SK-N-SH (cell line): ENCODE results near the gene KLHDC7A. TPM values are rescaled to one million over a fixed set of nuclear protein-coding genes. Genes with fewer than 3 reads are reported as not detected.

Experiments used
- CTCF ChIA-PET: fragments of 300-600, 350-600 bp; formaldehyde crosslinking; extraction: SDS; loops from one replicate; lab custom pipeline; 2021; lab: Yijun Ruan, JAX
- POLR2A ChIA-PET: fragments of 350-600 bp; sonication (Branson Sonifier 250); formaldehyde crosslinking; extraction: SDS; loops from one replicate; lab custom pipeline; 2020; ENCODE audit warnings: antibody characterized with exemption, inconsistent platforms; lab: Yijun Ruan, JAX
- DNase-seq: peaks from one replicate; pipeline ENCODE4 v3.0.0; 2012
- H2AFZ ChIP-seq: fragments of 200-600 bp; sonication (generic); 2 replicates; pipeline ENCODE4 v1.8.1; 2016; ENCODE audit warnings: antibody characterized with exemption, mild to moderate bottlenecking, low read depth
- H3F3A ChIP-seq: fragments of 200-600 bp; sonication (generic); replicated peaks from 2 replicates; pipeline ENCODE3; 2016; ENCODE audit warnings: antibody characterized with exemption, mild to moderate bottlenecking; ENCODE audit not compliant: insufficient read depth
- H3K27ac ChIP-seq, 2 experiments: fragments of 200-500 bp in 1 of 2; fragments of 200-600 bp in 1 of 2; sonication (Bioruptor generic) in 1 of 2; sonication (generic), shearing (Covaris generic) in 1 of 2; 2 replicates each; pipeline versions ENCODE4 v1.5.1 to v1.6.1; 2014 to 2016; ENCODE audit warnings: low read depth in 2 of 2, inconsistent platforms in 1 of 2, low read length in 1 of 2, mild to moderate bottlenecking in 1 of 2, mixed read lengths in 1 of 2
- H3K27me3 ChIP-seq: fragments of 200-600 bp; sonication (generic), shearing (Covaris generic); 2 replicates; pipeline ENCODE4 v1.6.1; 2016; ENCODE audit warnings: mixed run types; ENCODE audit not compliant: insufficient read depth
- H3K36me3 ChIP-seq, 2 experiments: fragments of 200-500 bp in 1 of 2; fragments of 200-600 bp in 1 of 2; sonication (Bioruptor generic) in 1 of 2; sonication (generic) in 1 of 2; replicated peaks in 1 of 2; 2 replicates each; pipeline versions ENCODE3 to v1.5.1; 2014 to 2016; ENCODE audit warnings: low read length in 1 of 2, mild to moderate bottlenecking in 1 of 2; ENCODE audit not compliant: insufficient read depth in 2 of 2, control insufficient read depth in 1 of 2
- H3K4me1 ChIP-seq, 2 experiments: fragments of 200-500 bp in 1 of 2; fragments of 200-600 bp in 1 of 2; sonication (Bioruptor generic) in 1 of 2; sonication (generic), shearing (Covaris generic) in 1 of 2; 2 replicates each; pipeline versions ENCODE4 v1.5.1 to v1.6.1; 2014 to 2016; ENCODE audit warnings: low read depth in 1 of 2, low read length in 1 of 2, mixed run types in 1 of 2; ENCODE audit not compliant: insufficient read depth in 2 of 2, control insufficient read depth in 1 of 2
- H3K4me2 ChIP-seq: fragments of 200-600 bp; sonication (generic), shearing (Covaris generic); 2 replicates; pipeline ENCODE4 v1.6.1; 2017; ENCODE audit warnings: mixed run types
- H3K4me3 ChIP-seq, 2 experiments: fragments of 200-500 bp in 1 of 2; fragments of 200-600 bp in 1 of 2; sonication (Bioruptor generic) in 1 of 2; sonication (generic), shearing (Covaris generic) in 1 of 2; 2 replicates each; pipeline versions ENCODE4 v1.5.1 to v1.8.1; 2014 to 2016; ENCODE audit warnings: low read depth in 2 of 2, inconsistent platforms in 1 of 2, low read length in 1 of 2, mild to moderate bottlenecking in 1 of 2, mixed read lengths in 1 of 2, moderate library complexity in 1 of 2
- H3K79me2 ChIP-seq: fragments of 200-600 bp; sonication (generic); 2 replicates; pipeline ENCODE4 v1.8.1; 2017; ENCODE audit warnings: mild to moderate bottlenecking; ENCODE audit not compliant: insufficient read depth
- H3K9ac ChIP-seq: fragments of 200-600 bp; sonication (generic); 2 replicates; pipeline ENCODE4 v1.6.1; 2017; ENCODE audit warnings: mixed run types
- H3K9me2 ChIP-seq: fragments of 200-600 bp; sonication (generic); 2 replicates; pipeline ENCODE4 v1.6.1; 2017; ENCODE audit warnings: mixed run types
- H3K9me3 ChIP-seq: fragments of 200-600 bp; sonication (generic); 2 replicates; pipeline ENCODE4 v1.6.1; 2017; ENCODE audit warnings: mixed run types, mild to moderate bottlenecking, moderate library complexity
- H4K20me1 ChIP-seq: fragments of 200-600 bp; sonication (generic); 2 replicates; pipeline ENCODE4 v1.6.1; 2017; ENCODE audit warnings: mild to moderate bottlenecking, mixed run types; ENCODE audit not compliant: insufficient read depth
- EZH2phosphoT487 ChIP-seq: fragments of 200-600 bp; sonication (generic); IDR thresholded peaks from 2 replicates; pipeline ENCODE4 v1.6.1; 2017; ENCODE audit warnings: low read depth, mixed run types, mild to moderate bottlenecking, antibody characterized with exemption, moderate library complexity, borderline replicate concordance
- FOSL2 ChIP-seq: IDR thresholded peaks from 2 replicates; pipeline ENCODE4 v1.4.0; 2012; ENCODE audit warnings: low read depth, mild to moderate bottlenecking, moderate library complexity, borderline replicate concordance
- FOXJ3 ChIP-seq: sonication (generic); formaldehyde crosslinking; IDR thresholded peaks from 2 replicates; pipeline ENCODE4 v1.5.1; 2020; ENCODE audit warnings: mild to moderate bottlenecking, missing genetic modification reagents
- MEF2A ChIP-seq: IDR thresholded peaks from 2 replicates; pipeline ENCODE4 v1.4.0; 2012; ENCODE audit warnings: low read depth, borderline replicate concordance
- NFIC ChIP-seq: IDR thresholded peaks from 2 replicates; pipeline ENCODE4 v1.4.0; 2012; ENCODE audit warnings: borderline replicate concordance
- POLR2AphosphoS5 ChIP-seq: IDR thresholded peaks from 2 replicates; pipeline ENCODE4 v1.6.1; 2012; ENCODE audit warnings: low read depth, low read length
- TCF12 ChIP-seq: IDR thresholded peaks from 2 replicates; pipeline ENCODE4 v1.4.0; 2012
- YY1 ChIP-seq: IDR thresholded peaks from 2 replicates; pipeline ENCODE4 v1.4.0; 2012; ENCODE audit warnings: low read depth, mild to moderate bottlenecking
- WGBS: methylation state at CpG from one replicate; pipeline ENCODE4 v1.1.6; 2017; ENCODE audit warnings: low lambda C conversion rate; 5-methylcytosine and 5-hydroxymethylcytosine counted together
- polyA plus RNA-seq, 3 experiments: library from polyadenylated mRNA; depleted of rRNA; stranded (reverse); fragments of >200 nt; gene quantifications; 2 replicates each; pipeline ENCODE4 v1.2.3, GENCODE V29; 2012
- TF ChIP-seq, protein P1 (sequence below): fragments of 150-350 bp; IDR thresholded peaks from 2 replicates; pipeline ENCODE4 v1.6.1; 2017; ENCODE audit warnings: antibody characterized with exemption, low read length, low read depth, borderline replicate concordance
- TF ChIP-seq, protein P2 (sequence below): IDR thresholded peaks from 2 replicates; pipeline ENCODE4; 2012

KLHDC7A gene
- not detected in 2 replicates for polyA plus RNA-seq (2012; rRNA removed)
- polyA plus RNA-seq (2012; cell fraction: cytosol; rRNA removed), result not detected in 2 replicates
- polyA plus RNA-seq (2012; cell fraction: nucleus; rRNA removed), result not detected in 2 replicates

DNA sequence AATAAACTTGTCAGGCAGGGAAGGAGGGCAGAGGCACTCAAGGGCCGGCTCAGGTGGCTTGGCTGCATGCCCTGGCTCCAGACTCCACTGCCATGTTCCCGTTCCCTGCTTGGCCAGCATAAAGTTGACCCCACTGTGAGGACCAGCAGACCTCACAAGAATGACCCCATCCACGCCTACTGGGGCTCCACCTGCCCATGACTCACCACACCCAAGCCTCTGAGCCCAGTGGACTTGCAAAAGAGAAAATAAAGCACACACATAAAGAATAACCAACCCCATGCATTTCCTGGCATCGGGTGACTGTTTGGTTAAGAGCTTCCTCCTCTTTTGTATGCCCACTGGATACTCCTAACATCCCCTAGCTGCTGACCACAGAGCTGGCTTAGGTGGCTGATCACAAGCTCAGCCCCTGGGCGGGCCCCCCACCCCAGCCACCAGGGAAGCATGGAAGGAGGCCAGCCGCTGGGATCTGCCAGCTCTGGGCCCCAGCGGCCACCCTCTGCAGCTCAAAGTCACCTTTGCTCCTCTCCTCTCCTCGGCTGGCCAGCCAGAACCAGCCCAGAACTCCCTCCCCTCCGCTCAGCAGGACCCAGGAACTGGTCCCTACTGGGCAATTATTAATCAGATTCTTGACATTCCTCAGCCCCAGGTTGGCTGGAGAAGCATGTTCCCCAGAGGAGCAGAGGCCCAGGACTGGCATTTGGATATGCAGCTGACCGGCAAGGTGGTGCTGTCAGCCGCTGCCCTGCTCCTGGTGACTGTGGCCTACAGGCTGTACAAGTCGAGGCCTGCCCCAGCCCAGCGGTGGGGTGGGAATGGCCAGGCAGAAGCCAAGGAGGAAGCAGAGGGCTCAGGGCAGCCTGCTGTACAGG lies at the start of gene KLHDC7A:
Gene KLHDC7A (plus strand): TSS at position 616 of the 875 bp plus-strand sequence. CDS start 52 bp downstream, at position 668.
- Histone ChIP-seq H4K20me1 (no peaks in the 10 kb centered on the region), H3K9me2 (no peaks in the 10 kb centered on the region), H2AFZ (no peak within 1 kb of the TSS), H3K27ac (no peak within 1 kb of the TSS), H3K4me3 (no peak within 1 kb of the TSS), H3K4me1 (peaks cover 0 to 4% of the 10 kb centered on the region in 2 experiments; a peak in 1 of 4 replicates), H3K4me2 (no peak within 1 kb of the TSS), H3F3A (no peaks in the 10 kb centered on the region), H3K9me3 (no peaks in the 10 kb centered on the region), H3K36me3 (no peaks in the 10 kb centered on the region), H3K9ac (no peak within 1 kb of the TSS), H3K79me2 (no peaks in the 10 kb centered on the region), H3K27me3 (no peaks in the 10 kb centered on the region)
- CTCF ChIA-PET, result no interaction called here
- WGBS, result 18% methylated on average over 8 of the region's 13 CpGs
- no peak for TF ChIP-seq EZH2phosphoT487
- TF ChIP-seq NFIC, result no peak
- TF ChIP-seq MEF2A, result no peak
- TF ChIP-seq, protein P1, sequence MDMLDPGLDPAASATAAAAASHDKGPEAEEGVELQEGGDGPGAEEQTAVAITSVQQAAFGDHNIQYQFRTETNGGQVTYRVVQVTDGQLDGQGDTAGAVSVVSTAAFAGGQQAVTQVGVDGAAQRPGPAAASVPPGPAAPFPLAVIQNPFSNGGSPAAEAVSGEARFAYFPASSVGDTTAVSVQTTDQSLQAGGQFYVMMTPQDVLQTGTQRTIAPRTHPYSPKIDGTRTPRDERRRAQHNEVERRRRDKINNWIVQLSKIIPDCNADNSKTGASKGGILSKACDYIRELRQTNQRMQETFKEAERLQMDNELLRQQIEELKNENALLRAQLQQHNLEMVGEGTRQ, result no peak
- POLR2A ChIA-PET, result no interaction called here
- no peak for DNase-seq

DNA sequence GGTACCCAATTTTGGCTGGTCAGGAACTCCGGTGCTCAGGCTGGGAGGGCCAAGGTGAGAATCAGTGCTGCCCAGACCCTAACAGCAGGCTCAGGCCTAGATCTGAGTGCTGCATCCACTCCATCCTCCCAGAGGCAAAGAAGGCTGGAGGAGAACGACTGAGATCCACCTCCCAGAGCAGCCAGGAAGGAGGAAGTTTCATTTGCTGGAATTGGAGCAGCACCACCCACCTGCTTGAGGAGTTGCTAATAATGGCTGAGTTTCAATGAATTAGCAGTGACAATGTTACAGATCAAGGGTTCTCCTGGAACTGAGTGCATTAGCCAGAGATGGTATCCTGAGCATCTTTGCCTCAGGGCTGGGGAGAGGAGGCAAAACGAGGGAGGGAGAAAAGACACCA lies 46.7 kb upstream of the KLHDC7A start:
- H3F3A ChIP-seq, result no peaks in the 10 kb centered on the region
- H3K27me3 ChIP-seq, result no peaks in the 10 kb centered on the region
- no peaks in the 10 kb centered on the region; a peak in 1 of 4 replicates for H3K4me1 ChIP-seq
- no peak overlapping the region for H3K4me2 ChIP-seq
- no peak overlapping the region for H2AFZ ChIP-seq
- no peaks in the 10 kb centered on the region for H3K9me2 ChIP-seq
- H3K9ac ChIP-seq, result no peak overlapping the region
- no peaks in the 10 kb centered on the region for H3K9me3 ChIP-seq
- WGBS, result 15% methylated on average over 2 of the region's 3 CpGs
- H4K20me1 ChIP-seq, result no peaks in the 10 kb centered on the region
- H3K36me3 ChIP-seq, result no peaks in the 10 kb centered on the region
- H3K27ac ChIP-seq, result no peak overlapping the region
- CTCF ChIA-PET, result interaction anchor here (0.6 kb wide), 1 partner anchor 131 kb away, joined by 3 read pairs; no protein-coding TSS in a partner anchor
- TF ChIP-seq YY1 (no peak), FOXJ3 (no peak), POLR2AphosphoS5 (no peak), TCF12 (no peak), FOSL2 (no peak)
- TF ChIP-seq, protein P2, sequence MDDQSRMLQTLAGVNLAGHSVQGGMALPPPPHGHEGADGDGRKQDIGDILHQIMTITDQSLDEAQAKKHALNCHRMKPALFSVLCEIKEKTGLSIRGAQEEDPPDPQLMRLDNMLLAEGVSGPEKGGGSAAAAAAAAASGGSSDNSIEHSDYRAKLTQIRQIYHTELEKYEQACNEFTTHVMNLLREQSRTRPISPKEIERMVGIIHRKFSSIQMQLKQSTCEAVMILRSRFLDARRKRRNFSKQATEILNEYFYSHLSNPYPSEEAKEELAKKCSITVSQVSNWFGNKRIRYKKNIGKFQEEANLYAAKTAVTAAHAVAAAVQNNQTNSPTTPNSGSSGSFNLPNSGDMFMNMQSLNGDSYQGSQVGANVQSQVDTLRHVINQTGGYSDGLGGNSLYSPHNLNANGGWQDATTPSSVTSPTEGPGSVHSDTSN, result no peak
- POLR2A ChIA-PET, result no interaction called here
- H3K79me2 ChIP-seq, result no peaks in the 10 kb centered on the region
- DNase-seq, result no peak
- no peak overlapping the region for H3K4me3 ChIP-seq
